Measurements from ENCODE around the gene PPP6R3. TPM values are rescaled to one million over a fixed set of nuclear protein-coding genes. Genes with fewer than 3 reads are reported as not detected.

Gene PPP6R3
- total RNA-seq, 1 experiment from 2014 or later = 138 TPM

GRCh38 chr11:68643585-68643984 lies 183.0 kb downstream of the PPP6R3 start:
- no peak overlapping the region for H3K4ac ChIP-seq (ENCODE audit: low read depth, low read length)
- H2BK120ac ChIP-seq (ENCODE audit: low read depth, low read length, poor library complexity, severe bottlenecking) = no peak overlapping the region
- Mint-ChIP-seq H3K4me3 (no peak overlapping the region), H3K27ac (no peak overlapping the region), H3K27me3 (ENCODE audit: low read depth) (peaks cover 5% of the 10 kb centered on the region), H3K9me3 (peaks cover 20 to 22% of the 10 kb centered on the region in 2 experiments), H3K36me3 (ENCODE audit: insufficient read depth in 1 of 3, low read depth in 3 of 3) (peaks cover 0 to 11% (median 0%) of the 10 kb centered on the region in 3 experiments; a peak in 4 of 7 replicates), H3K4me1 (peaks cover 9 to 14% of the 10 kb centered on the region in 2 experiments)
- H4K8ac ChIP-seq (replicated peaks; ENCODE audit: insufficient read length, low read depth, low read length) = no peak overlapping the region
- H3K4me1 ChIP-seq (ENCODE audit: insufficient read depth, low read length) = no peaks in the 10 kb centered on the region
- no peaks in the 10 kb centered on the region for H3K79me2 ChIP-seq (ENCODE audit: insufficient read depth, low read length)
- H3K27me3 ChIP-seq (ENCODE audit: insufficient read depth, low read length) = no peaks in the 10 kb centered on the region
- no peak overlapping the region for H3K56ac ChIP-seq (ENCODE audit: insufficient read length, low read depth, low read length)
- H2BK5ac ChIP-seq (ENCODE audit: insufficient read length, low read length) = no peak overlapping the region
- H3T11ph ChIP-seq (ENCODE audit: low read length) = no peak overlapping the region
- no peak overlapping the region for H2BK20ac ChIP-seq (ENCODE audit: low read depth, low read length, poor library complexity, severe bottlenecking)
- no peaks in the 10 kb centered on the region for H3K79me1 ChIP-seq (ENCODE audit: insufficient read depth, low read depth, low read length, poor library complexity, severe bottlenecking)
- H3K18ac ChIP-seq (ENCODE audit: insufficient read length, low read depth, low read length) = no peak overlapping the region
- TF ChIP-seq CTCF (conservative IDR thresholded peaks at IDR 0.05) = no peak
- no peak for DNase-seq
- H3K27ac ChIP-seq (ENCODE audit: insufficient read length, low read depth, low read length) = no peak overlapping the region
- no peak overlapping the region for H3K4me2 ChIP-seq (ENCODE audit: insufficient read depth, insufficient read length, low read length)
- no peak overlapping the region for H3K23ac ChIP-seq (ENCODE audit: insufficient read length, low read depth, low read length)
- no peak overlapping the region for H2BK12ac ChIP-seq (ENCODE audit: insufficient read length, low read depth, low read length)
- no peak overlapping the region for H2BK15ac ChIP-seq (ENCODE audit: low read depth, low read length)
- no peak overlapping the region for H3K9ac ChIP-seq (ENCODE audit: extremely low read depth, insufficient read length, low read length)
- no peaks in the 10 kb centered on the region for H3K23me2 ChIP-seq (ENCODE audit: insufficient read length, low read depth, low read length, poor library complexity, severe bottlenecking)
- no peak overlapping the region for H3K14ac ChIP-seq (ENCODE audit: insufficient read depth, low read length)
- no CpG with 5 or more reads among the region's 12 CpGs for WGBS (ENCODE audit: extremely low coverage, insufficient read length, low lambda C conversion rate)
- H2AFZ ChIP-seq (ENCODE audit: low read length) = no peak overlapping the region
- H2AK5ac ChIP-seq (ENCODE audit: insufficient read length, low read length) = no peak overlapping the region
- no peak overlapping the region for H4K91ac ChIP-seq (ENCODE audit: insufficient read length, low read depth, low read length)
- H4K20me1 ChIP-seq (ENCODE audit: control insufficient read depth, insufficient read depth, insufficient read length) = no peaks in the 10 kb centered on the region
- no peak overlapping the region for H4K5ac ChIP-seq (ENCODE audit: insufficient read length, low read depth, low read length)
- H3K9me3 ChIP-seq (ENCODE audit: control insufficient read depth, low read depth, low read length) = peaks cover 8% of the 10 kb centered on the region

All from H9 (cell line).